ENCODE results near the gene BAG3.

DNA sequence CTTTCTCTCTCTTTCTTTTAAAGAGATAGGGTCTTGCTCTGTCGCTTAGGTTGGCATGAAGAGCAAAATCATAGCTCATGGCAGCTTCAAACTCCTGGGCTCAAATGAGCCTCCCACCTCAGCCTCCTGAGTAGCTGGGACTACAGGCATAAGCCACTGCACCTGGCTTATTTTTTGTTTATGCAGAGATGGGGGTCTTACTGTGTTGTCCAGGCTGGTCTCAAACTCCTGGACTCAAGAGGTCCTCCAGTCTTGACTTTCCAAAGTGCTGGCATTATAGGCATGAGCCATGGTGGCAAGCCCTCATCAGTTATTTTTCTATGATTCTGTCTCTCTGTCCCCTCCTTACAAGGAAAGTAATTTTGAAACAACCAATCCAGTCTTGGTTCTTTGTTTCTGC, 1.1 kb upstream of the BAG3 start:
- TF ChIP-seq EZH2 (IDR thresholded peaks at IDR 0.05; ENCODE audit: insufficient read depth, poor library complexity, severe bottlenecking) (no peak), EZH2phosphoT487 (IDR thresholded peaks at IDR 0.05; ENCODE audit: insufficient read depth, low read depth) (no peak)
